Astrocyte (in vitro differentiated cells and primary cell): ENCODE measurements around the gene CMIP. TPM values are rescaled to one million over a fixed set of nuclear protein-coding genes. Genes with fewer than 3 reads are reported as not detected.

Experiments used
- DNase-seq: peaks from one replicate; pipeline ENCODE4 v3.0.0-alpha.2; 2010; ENCODE audit warnings: low read depth
- FAIRE-seq: peaks from 2 replicates; lab custom pipeline; 2011; peaks lifted over from hg19 to GRCh38; lab: Jason Lieb, UNC
- H2AFZ ChIP-seq: 2 replicates; pipeline ENCODE4 v1.6.0; 2012; ENCODE audit warnings: low read depth, low read length, inconsistent platforms
- H3K27ac ChIP-seq: 2 replicates; pipeline ENCODE4 v1.5.1; 2011; ENCODE audit warnings: low read depth, low read length, inconsistent platforms
- H3K27me3 ChIP-seq: 2 replicates; pipeline ENCODE4 v1.6.0; 2011; ENCODE audit warnings: low read length, inconsistent platforms; ENCODE audit not compliant: insufficient read depth
- H3K36me3 ChIP-seq: 2 replicates; pipeline ENCODE4 v1.5.1; 2011; ENCODE audit warnings: low read length, inconsistent platforms; ENCODE audit not compliant: insufficient read depth
- H3K4me1 ChIP-seq: 2 replicates; pipeline ENCODE4 v1.5.1; 2011; ENCODE audit warnings: low read length, inconsistent platforms; ENCODE audit not compliant: insufficient read depth
- H3K4me2 ChIP-seq: 2 replicates; pipeline ENCODE4 v1.6.0; 2012; ENCODE audit warnings: low read length, inconsistent platforms
- H3K4me3 ChIP-seq: 2 replicates; pipeline ENCODE4 v1.5.1; 2011; ENCODE audit warnings: low read depth, mild to moderate bottlenecking, low read length, inconsistent platforms; ENCODE audit not compliant: insufficient read depth
- H3K79me2 ChIP-seq: 2 replicates; pipeline ENCODE4 v1.6.0; 2012; ENCODE audit warnings: mild to moderate bottlenecking, low read length, inconsistent platforms; ENCODE audit not compliant: insufficient read depth
- H3K9ac ChIP-seq: 2 replicates; pipeline ENCODE4 v1.6.0; 2012; ENCODE audit warnings: mild to moderate bottlenecking, low read length, inconsistent platforms
- H3K9me3 ChIP-seq: 2 replicates; pipeline ENCODE4 v1.5.1; 2012; ENCODE audit warnings: low read depth, mild to moderate bottlenecking, low read length, inconsistent platforms; ENCODE audit not compliant: insufficient read depth
- H4K20me1 ChIP-seq: 2 replicates; pipeline ENCODE4 v1.6.0; 2012; ENCODE audit warnings: low read length, inconsistent platforms; ENCODE audit not compliant: insufficient read depth
- H3K27ac Mint-ChIP-seq: one replicate; pipeline ENCODE4 v1.8.0; 2021; ENCODE audit warnings: mild to moderate bottlenecking, mixed read lengths; ENCODE audit not compliant: unreplicated experiment
- H3K27me3 Mint-ChIP-seq: one replicate; pipeline ENCODE4 v1.8.0; 2021; ENCODE audit warnings: low read depth, mixed read lengths; ENCODE audit not compliant: unreplicated experiment
- H3K36me3 Mint-ChIP-seq: one replicate; pipeline ENCODE4 v1.8.0; 2021; ENCODE audit warnings: low read depth, mixed read lengths; ENCODE audit not compliant: unreplicated experiment
- H3K4me1 Mint-ChIP-seq: one replicate; pipeline ENCODE4 v1.8.0; 2021; ENCODE audit warnings: low read depth, mixed read lengths; ENCODE audit not compliant: unreplicated experiment
- H3K4me3 Mint-ChIP-seq: one replicate; pipeline ENCODE4 v1.8.0; 2021; ENCODE audit warnings: mild to moderate bottlenecking, moderate library complexity, mixed read lengths; ENCODE audit not compliant: unreplicated experiment
- H3K9me3 Mint-ChIP-seq: one replicate; pipeline ENCODE4 v1.8.0; 2021; ENCODE audit warnings: mild to moderate bottlenecking, mixed read lengths; ENCODE audit not compliant: unreplicated experiment
- CTCF ChIP-seq: IDR thresholded peaks from 2 replicates; pipeline ENCODE4 v1.5.1; 2011; ENCODE audit warnings: low read depth, mild to moderate bottlenecking, inconsistent platforms, low read length, moderate library complexity; ENCODE audit not compliant: insufficient read depth
- EZH2 ChIP-seq: IDR thresholded peaks from 2 replicates; pipeline ENCODE4 v1.6.1; 2012; ENCODE audit warnings: mild to moderate bottlenecking, low read length, inconsistent platforms; ENCODE audit not compliant: insufficient read depth
- total RNA-seq: library from RNA; stranded (reverse); gene quantifications from 2 replicates; pipeline ENCODE4 v1.2.1, GENCODE V29; 2021

Gene CMIP
- total RNA-seq, 1 donor from 2014 or later, result 71.5 TPM

GRCh38 chr16:81586977-81587625, 142.5 kb downstream of the CMIP start:
- Histone ChIP-seq H3K9ac (no peak overlapping the region), H3K27ac (no peak overlapping the region), H3K4me2 (no peak overlapping the region), H3K36me3 (no peaks in the 10 kb centered on the region), H3K27me3 (no peaks in the 10 kb centered on the region), H2AFZ (no peak overlapping the region), H3K9me3 (no peaks in the 10 kb centered on the region), H3K4me3 (no peak overlapping the region), H3K4me1 (peaks cover 5% of the 10 kb centered on the region), H4K20me1 (peaks cover 92% of the 10 kb centered on the region), H3K79me2 (peaks cover 57% of the 10 kb centered on the region)
- Mint-ChIP-seq H3K27ac (peak overlapping the region; percentile 54), H3K36me3 (peaks cover 16% of the 10 kb centered on the region), H3K4me1 (peaks cover 45% of the 10 kb centered on the region), H3K9me3 (peaks cover 6% of the 10 kb centered on the region), H3K27me3 (no peaks in the 10 kb centered on the region), H3K4me3 (no peak overlapping the region)
- no peak for DNase-seq
- FAIRE-seq, result no peak
- no peak for TF ChIP-seq EZH2
- no peak for TF ChIP-seq CTCF

- TF ChIP-seq EZH2 (no peak), CTCF (no peak)
Observed at GRCh38 chr16:81587626-81588160, 143.1 kb downstream of the CMIP start.

More at GRCh38 chr16:81587626-81588160, 143.1 kb downstream of the CMIP start:
- Histone ChIP-seq H3K27me3 (no peaks in the 10 kb centered on the region), H3K9me3 (no peaks in the 10 kb centered on the region), H3K27ac (no peak overlapping the region), H3K4me2 (no peak overlapping the region), H4K20me1 (peaks cover 92% of the 10 kb centered on the region), H3K79me2 (peaks cover 54% of the 10 kb centered on the region), H3K4me3 (no peak overlapping the region), H3K36me3 (no peaks in the 10 kb centered on the region), H2AFZ (no peak overlapping the region), H3K4me1 (peaks cover 5% of the 10 kb centered on the region), H3K9ac (no peak overlapping the region)
- H3K4me1 Mint-ChIP-seq, result peaks cover 45% of the 10 kb centered on the region
- H3K4me3 Mint-ChIP-seq, result no peak overlapping the region
- no peaks in the 10 kb centered on the region for H3K27me3 Mint-ChIP-seq
- H3K9me3 Mint-ChIP-seq, result peaks cover 6% of the 10 kb centered on the region
- DNase-seq (peak; percentile 22), FAIRE-seq (no peak)
- H3K36me3 Mint-ChIP-seq, result peaks cover 16% of the 10 kb centered on the region
- no peak overlapping the region for H3K27ac Mint-ChIP-seq
